HCEC 1CT (cell line): Measurements from ENCODE around the gene KIDINS220.

ENCODE experiments used
- DNase-seq: peaks from one replicate; pipeline ENCODE4 v3.0.0-alpha.2; 2017

The KIDINS220 gene

DNA sequence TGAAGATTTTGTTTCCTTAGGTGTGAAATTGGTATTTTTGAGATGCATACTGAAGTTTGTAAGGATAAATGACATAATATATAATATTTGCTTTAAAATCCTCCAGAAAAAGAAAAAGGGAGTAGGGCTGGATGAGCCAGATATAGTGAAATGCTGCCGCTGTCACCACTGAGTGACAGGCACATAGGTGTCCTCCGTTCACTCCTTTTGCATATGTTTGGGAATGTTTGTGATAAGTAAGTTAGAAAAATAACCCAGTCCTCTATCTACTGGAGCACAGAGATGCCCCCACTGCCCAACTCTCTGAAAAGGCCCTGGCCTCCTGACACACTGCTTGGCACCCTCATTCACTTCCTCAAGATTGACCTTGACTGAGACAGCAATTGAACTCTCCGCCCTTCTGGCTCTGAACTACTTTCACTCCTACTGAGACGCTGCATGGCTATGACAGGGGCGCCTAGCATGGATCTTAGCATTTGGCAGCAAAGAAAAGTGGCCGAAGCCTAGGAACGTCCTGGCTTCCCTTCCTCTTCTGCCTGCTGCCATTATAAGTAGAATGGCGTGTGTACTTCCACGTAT lies 145.5 kb downstream of the KIDINS220 start:
- no peak for DNase-seq

- peak; percentile 2 for DNase-seq
Measured at GRCh38 chr2:8685697-8686358, 151.6 kb downstream of the KIDINS220 start.

- no peak for DNase-seq
Measured at GRCh38 chr2:8684878-8685696, 152.3 kb downstream of the KIDINS220 start.

- no peak for DNase-seq
Measured at GRCh38 chr2:8684540-8684877, 152.9 kb downstream of the KIDINS220 start.

DNA sequence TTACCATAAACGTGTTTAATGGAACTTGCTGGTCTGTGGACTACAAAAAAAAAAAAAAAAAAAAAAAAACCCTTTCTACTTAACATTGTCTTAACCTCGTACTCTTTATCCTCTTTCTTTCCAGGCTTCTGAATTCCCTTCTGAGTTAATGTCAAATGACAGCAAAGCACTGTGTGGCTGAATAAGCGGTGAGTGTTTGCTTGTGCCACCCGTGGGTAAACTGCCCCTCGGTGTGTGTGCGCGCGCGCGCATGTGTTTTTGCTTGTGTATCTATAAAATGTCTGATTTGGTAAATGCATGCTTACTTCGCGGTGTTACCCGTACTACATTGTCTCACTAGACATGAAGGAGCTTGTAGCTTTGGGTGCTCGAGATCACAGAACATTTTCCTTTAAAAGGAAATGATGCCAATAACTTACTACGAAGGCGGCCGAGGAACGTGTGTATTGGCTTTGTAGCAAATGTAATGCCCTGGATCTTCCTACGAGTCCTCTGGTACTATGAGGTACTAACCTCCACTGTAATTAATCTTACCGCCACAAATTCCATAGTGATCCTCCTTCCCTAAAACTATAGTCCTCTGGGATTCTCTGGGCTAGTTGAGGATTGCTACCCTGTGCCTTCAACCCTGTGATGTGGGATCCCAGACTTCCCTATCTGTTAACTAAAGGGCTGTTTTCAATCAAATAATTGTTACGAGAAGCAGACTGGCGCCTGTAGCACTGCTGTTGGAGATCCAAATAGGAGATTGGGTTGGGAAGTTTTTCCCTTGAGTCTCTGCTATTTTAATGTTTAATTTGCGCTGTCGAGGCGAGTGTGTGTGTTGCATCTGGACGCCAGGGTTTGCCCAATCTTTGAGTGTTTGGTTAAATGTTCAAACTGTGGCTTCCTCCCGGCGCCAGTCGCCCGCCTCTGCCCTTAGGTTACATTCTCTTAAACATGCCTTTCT lies 154.4 kb downstream of the KIDINS220 start:
- peak; percentile 23 for DNase-seq

- peak; percentile 95 for DNase-seq
Measured at GRCh38 chr2:8681786-8682692, 155.4 kb downstream of the KIDINS220 start, which contains the start of gene ID2. ID2 (plus strand) TSS chr2:8682056; CDS start chr2:8682166, 110 bp downstream.

GRCh38 chr2:8680822-8681760 lies 156.3 kb downstream of the KIDINS220 start:
- peak; percentile 48 for DNase-seq

DNA sequence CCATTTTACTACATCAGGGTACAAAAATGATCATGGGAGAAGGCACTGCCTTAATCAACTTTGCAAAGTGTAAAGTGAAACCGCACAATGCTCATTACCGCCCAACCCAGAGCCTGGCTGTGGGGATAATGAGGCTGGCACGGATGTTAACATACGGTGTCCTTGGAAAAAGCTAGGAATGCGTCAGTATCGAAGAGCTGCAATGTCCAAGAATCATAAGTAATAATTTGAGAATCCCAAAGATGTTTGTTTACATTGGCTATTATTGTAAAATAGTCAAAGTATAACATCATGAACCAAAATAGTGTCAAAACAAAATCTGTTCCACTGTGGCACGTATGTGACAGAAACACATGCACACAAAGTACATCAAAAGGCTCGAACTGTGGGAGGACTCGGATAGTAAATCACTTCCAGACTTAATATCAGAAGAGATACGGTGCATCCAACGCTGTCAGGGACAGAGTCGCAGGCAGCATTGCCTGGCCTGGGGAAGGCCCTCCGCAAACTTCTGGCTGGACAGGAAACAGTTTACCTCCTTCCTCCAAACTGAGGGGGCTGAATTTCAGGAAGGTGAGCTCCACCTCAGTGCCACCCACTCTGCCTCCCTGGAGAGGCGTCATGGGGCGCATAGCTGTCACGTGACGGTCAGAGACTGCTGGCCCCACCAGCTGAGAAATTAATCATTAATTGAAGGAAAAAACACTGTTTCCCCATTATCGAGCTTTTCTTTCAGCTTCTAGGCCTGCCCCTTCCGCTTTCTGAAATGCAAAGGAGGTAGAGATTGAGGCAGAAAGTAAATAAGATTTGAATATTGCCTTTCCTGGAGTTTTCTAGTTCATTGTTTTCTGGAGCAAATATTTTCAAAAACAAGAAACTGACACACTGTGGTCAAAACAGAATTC lies 157.3 kb downstream of the KIDINS220 start:
- peak; percentile 18 for DNase-seq

DNA sequence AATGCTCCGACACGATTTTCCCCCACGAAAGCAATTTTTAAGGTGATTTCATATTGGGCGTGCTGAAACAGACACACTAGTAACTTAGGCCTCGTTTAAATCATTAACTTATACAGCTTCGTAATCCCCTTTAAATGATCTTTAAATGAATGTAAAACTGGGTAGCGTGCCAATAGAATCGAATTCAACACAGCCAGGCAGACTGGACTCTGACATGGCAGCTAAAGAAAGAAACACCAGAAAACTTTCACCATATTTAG lies 157.9 kb downstream of the KIDINS220 start:
- DNase-seq, result peak; percentile 21
